GM19372 (cell line): ENCODE data around the gene DAGLA.

Experiments used
- ATAC-seq: cut with Tn5 transposase; IDR thresholded peaks from one replicate; pipeline ENCODE4 v1.9.1; 2021; ENCODE audit warnings: mild to moderate bottlenecking, low read depth, moderate library complexity; ENCODE audit not compliant: unreplicated experiment

Gene DAGLA

GRCh38 chr11:61742391-61742790, 62.2 kb downstream of the DAGLA start:
- no peak for ATAC-seq

DNA sequence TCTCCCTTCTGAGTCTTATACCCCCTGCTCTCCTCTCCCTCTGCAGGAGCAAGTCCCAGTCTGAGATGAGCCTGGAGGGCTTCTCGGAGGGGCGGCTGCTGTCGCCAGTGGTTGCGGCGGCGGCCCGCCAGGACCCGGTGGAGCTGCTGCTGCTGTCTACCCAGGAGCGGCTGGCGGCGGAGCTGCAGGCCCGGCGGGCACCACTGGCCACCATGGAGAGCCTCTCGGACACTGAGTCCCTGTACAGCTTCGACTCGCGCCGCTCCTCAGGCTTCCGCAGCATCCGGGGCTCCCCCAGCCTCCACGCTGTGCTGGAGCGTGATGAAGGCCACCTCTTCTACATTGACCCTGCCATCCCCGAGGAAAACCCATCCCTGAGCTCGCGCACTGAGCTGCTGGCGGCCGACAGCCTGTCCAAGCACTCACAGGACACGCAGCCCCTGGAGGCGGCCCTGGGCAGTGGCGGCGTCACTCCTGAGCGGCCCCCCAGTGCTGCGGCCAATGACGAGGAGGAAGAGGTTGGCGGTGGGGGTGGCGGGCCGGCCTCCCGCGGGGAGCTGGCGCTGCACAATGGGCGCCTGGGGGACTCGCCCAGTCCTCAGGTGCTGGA, 63.4 kb downstream of the DAGLA start:
- ATAC-seq = no peak

- ATAC-seq = no peak
These were observed 64.0 kb downstream of the DAGLA start for GRCh38 chr11:61744181-61744580.

DNA sequence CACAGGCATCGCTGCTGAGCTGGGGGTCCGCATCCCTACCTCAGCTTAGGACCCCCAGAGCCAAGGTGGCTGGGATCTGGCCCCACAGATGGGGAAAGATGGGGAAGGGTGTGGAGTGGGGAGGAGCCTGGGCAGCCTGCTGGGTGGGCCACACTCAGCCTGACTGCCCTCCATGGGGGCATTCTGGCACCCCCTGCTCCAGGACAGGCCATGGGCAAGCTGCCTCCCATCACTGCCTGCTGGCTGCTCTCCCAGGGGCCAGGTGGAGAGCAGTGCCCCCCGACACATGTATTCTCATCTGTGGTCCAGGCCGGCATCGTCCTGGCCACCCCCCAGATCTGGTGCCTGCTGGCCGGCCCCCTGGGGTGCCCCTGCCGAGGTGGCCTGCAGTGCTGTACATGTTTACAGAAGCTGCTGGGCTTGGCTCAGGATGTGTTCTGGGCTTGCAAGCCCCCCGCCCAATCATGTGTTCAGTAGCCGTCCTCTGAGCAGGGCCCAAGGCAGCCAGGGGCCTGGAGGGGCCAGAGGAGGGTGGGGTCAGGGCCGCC, 64.5 kb downstream of the DAGLA start:
- no peak for ATAC-seq

DNA sequence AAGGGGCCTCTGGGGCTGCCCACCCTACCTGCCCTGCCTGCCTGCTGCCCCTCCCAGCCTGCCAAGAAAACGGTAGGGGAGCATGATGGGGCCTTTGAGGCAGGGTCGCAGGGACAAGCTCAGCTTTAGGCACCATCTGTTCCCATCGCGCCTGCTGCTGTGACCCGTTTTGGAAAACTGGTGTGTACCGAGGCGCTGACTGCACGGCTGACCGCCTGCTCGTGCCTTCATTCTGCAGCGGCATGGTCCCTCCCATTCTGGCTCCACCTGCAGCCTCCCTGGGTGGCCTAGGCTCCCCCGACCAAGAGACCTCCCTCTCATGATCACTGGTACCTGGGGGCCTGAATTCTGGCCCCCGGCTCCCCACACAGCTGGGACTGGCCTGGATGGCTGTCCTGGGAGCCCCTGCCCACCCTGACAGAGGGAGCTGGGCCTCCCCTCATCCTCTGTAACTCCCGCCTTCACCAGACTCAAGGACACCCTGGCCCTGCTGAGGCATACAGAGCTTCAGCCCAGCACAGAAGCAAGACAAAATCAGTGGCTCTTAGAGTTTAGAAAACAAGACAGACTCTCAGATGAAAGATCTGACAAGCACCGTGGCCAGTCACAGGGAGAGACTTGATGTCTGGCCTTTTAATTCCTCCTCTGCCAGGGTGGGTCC, 65.7 kb downstream of the DAGLA start:
- no peak for ATAC-seq

DNA sequence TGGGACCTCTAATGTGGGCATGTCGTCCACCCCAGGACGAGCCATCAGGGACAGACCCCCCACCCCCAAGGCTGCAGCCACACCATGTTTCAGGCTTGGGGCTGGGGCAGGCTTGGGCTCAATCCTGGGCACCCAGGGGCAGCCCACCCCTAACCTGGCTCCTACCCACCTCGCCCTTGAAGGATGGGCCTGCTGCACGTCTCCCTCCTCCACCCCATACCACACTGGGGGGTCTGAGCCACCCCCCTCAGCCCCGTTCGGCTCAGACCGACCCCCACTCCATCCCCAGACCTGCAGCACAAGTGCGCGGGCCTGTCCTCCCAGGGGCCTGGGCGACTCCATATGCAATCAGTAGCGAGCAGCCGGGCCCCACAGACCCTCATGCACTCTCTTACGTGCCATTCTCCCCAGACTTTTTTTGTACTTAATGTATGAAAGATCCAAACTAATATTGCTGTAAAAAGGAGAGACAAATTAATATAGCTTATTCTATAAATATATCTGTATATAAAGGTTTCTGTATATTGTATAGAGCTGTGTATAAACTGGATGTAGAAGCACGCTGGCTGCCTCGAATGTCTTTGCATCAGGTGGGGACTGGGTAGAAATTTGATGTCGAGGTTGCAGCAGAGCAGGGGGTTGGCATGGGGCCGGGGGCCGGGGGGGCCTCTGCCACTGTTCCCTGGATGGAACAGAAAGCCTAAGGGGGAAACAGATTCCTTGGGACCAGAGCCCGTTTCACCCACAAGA, 66.4 kb downstream of the DAGLA start:
- no peak for ATAC-seq

- ATAC-seq = no peak
These were observed 67.2 kb downstream of the DAGLA start for GRCh38 chr11:61747192-61747966.

DNA sequence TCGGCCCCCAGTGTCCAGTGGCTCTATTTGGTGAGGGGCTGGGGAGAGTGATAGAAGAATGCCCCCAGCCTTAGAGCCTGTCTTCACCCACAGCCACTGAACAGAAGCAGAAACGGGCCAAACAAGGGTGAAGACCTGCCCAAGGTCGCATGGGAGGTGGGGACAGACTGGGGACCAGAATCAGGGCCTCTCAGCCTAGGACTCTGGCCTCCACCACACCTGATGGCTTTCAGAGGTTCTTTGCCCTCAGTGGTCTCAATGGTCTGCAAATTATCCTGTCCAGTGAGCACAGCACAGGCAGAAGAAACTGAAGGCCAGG, 67.7 kb downstream of the DAGLA start:
- no peak for ATAC-seq

DNA sequence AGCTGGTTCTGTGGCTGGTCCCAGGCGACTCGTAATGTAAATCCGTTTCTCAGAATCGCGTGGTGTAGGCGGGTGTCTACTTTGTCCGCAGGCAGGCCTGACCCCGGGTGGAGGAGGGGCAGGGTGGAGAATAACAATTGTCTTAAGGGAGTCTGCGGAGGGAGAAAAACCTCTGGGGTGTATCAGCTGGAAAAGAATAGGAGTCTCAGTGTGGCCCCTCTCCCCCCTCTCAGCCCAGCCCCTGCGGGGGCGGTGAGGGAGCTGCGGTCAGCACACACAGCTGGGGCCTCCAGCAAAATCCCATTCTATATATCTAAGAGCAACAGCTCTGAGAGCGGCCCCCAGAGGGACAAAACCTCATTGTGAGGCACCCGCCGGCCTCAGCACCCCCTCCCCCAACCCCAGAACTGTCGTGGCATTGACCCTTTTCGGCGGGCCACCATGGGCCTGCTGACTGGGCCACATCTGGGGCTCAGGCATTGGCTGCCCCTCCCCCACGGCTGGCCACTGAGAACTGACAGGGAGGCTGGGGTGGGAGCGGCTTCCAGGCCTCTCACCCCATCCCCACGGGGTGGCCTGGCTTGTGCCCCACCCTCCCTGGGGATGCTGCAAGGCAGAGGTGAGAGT, 69.5 kb downstream of the DAGLA start:
- no peak for ATAC-seq

DNA sequence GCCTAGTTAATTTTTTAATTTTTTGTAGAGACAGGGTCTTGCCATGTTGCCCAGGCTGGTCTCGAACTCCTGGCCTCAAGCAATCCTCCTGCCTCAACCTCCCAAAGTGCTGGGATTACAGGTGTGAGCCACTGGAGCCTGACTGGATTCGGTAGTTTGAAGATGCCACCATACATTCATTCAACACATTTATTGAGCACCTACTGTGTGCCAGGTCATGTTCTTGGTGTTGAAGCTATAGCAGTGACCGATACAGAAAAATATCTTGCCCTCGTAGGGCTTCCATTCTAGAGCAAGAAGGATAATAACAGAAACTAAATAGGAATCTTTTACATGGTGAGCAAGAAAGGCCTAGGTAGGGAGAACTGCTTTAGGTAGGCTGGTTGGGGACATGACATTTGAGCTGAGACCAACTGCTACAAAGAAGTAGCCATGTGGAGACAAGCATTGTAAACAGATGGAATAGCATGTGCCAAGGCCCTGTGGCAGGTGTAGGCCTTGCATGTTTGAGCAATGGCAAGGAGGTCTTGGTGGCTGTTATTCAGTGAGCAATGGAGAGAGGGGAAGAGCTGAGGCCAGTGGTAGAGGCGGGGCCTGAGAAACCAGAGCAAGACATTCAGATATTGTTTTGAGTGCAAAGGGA, 70.6 kb downstream of the DAGLA start:
- no peak for ATAC-seq

GRCh38 chr11:61751384-61751783, 71.2 kb downstream of the DAGLA start:
- ATAC-seq = no peak

DNA sequence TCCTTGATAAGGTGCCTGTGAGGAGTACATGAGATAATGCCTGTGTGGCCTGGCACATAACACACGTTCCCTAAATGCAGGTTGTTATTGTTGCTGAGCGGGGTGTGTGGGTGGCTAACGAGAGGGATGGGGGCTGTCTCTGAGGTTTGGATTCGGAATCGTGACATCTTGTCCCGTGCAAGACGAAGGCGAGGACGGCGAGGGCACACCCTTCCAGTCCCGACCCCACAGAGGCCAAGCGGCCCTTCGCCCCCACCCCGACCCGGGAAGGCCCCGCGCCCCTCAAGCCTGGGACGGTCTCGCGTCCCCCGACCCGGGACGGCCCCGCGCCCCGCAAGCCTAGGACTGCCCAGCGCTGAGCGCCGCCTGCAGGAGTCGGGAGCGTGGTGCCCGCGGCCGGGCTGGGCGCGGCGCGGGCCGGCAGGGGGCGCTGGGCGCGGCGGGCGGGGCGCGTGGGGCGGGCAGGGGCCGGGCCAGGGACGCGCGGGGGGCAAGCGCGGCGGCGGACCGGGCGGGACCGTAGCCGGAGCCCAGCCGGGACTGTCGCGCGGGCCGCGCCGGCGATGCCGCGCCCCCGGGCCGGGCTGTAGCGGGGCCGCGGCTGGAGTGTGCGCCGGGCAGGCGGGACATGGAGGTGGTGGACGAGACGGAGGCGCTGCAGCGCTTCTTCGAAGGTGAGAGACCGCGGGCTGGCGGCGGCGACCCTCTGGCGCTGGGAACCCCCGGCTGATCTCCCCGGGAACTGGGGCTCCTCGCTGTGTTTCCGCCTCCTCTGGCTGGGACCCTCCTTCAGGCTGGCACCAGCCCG, 72.1 kb downstream of the DAGLA start, which contains the start of gene MYRF:
Gene MYRF (plus strand): TSS at position 520 of the 808 bp plus-strand sequence. CDS start 109 bp downstream, at position 629.
- ATAC-seq = no peak

GRCh38 chr11:61752925-61753521, 72.8 kb downstream of the DAGLA start:
- no peak for ATAC-seq

GRCh38 chr11:61753672-61754071, 73.5 kb downstream of the DAGLA start:
- ATAC-seq = no peak

GRCh38 chr11:61754534-61755482, 74.6 kb downstream of the DAGLA start:
- ATAC-seq = no peak

DNA sequence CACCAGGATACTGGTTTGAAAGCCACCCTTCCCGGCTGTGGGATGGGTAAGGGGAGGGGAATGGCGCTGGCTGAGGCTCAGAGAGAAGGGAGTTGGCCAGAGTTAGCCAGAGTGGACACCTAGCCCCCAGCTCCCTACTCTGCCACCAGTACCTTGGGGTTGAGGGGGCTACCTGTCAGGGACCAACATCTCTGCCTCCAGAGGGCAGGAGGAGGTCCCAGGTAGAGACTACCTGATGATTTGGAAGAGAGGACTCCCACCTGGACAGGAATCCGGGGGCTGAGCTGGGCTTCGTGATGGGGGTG, 75.9 kb downstream of the DAGLA start:
- ATAC-seq = no peak

DNA sequence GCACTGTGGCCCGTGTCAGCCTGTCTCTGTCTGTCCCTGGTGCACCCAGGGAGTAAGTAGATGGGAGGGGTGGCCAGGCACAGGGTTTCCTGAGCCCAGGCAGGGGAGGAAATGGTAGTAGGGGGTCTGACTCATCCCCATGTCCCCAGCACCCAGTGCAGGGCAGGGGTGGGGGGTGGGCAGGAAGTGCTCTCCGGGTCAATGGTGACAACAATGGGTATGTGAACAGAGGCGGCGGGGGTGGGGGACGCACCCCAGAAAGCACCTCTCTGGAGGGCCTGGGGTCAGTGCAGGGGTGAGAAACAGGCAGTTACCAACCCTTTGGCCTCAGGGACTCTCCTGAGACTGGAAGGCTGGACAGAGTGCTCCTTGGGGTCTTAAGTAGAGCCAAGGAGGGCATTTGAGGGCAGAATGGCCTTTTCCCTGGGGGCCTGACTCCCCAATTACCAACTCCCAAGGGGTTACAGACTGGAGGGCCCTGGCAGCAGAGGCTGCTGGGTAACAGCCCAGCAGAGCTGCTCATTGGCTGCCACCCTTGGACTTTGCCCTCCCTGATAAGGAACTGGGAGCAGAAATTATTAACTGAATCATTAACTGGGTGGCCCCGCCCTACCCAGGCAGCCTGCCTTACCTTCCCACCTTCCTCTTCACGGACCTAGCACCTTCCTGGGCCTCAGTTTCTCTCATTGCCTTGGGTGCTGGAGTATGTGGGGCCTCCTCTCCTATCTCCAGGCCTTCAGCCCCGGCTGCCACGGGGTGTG, 76.4 kb downstream of the DAGLA start:
- no peak for ATAC-seq
